Ovary (tissue), 3 donors: ENCODE results near the gene DNAH11.

ENCODE experiments used
- EP300 ChIP-seq: sonication (generic); formaldehyde crosslinking; IDR thresholded peaks from one replicate; pipeline ENCODE4 v1.6.1; 2017; ENCODE audit warnings: antibody characterized with exemption
- POLR2A ChIP-seq: fragments of 450-650 bp; IDR thresholded peaks from one replicate; pipeline ENCODE4 v1.6.1; 2017; ENCODE audit warnings: antibody characterized with exemption, mild to moderate bottlenecking, moderate library complexity
- TF ChIP-seq, protein P1 (sequence below), 3 donors: fragments of 450-650 bp in 2 of 3; fragments of 200-600 bp in 1 of 3; IDR thresholded peaks; one replicate each; pipeline versions ENCODE4 v1.5.1 to v1.8.0; 2016 to 2022; ENCODE audit warnings: antibody characterized with exemption in 3 of 3, mild to moderate bottlenecking in 1 of 3
- donor health status: DM: no; HTN: no; CAD: no.

DNA sequence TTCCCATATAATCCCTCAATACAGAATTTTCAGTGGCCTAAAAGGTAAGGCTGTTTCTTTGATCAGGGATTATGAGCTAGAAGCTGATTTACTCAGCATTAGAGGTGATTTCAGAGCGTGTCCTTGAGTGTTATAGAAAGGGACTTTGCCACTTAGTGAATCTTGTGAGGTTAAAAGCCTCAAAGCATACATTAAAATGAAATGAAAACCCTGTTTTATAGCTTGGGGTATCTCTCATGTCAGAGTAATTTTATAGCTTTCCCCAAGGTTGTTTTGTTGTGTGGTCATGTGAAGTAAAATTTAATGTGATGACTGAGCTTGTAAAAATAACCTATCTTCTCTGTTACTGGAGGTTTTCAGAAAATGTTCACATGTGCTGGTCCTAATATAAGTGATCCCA lies 204.1 kb downstream of the DNAH11 start:
- TF ChIP-seq, protein P1, sequence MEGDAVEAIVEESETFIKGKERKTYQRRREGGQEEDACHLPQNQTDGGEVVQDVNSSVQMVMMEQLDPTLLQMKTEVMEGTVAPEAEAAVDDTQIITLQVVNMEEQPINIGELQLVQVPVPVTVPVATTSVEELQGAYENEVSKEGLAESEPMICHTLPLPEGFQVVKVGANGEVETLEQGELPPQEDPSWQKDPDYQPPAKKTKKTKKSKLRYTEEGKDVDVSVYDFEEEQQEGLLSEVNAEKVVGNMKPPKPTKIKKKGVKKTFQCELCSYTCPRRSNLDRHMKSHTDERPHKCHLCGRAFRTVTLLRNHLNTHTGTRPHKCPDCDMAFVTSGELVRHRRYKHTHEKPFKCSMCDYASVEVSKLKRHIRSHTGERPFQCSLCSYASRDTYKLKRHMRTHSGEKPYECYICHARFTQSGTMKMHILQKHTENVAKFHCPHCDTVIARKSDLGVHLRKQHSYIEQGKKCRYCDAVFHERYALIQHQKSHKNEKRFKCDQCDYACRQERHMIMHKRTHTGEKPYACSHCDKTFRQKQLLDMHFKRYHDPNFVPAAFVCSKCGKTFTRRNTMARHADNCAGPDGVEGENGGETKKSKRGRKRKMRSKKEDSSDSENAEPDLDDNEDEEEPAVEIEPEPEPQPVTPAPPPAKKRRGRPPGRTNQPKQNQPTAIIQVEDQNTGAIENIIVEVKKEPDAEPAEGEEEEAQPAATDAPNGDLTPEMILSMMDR (IDR thresholded peaks at IDR 0.05): no peak
- TF ChIP-seq POLR2A: no peak
- TF ChIP-seq EP300: no peak
